Mesendoderm (in vitro differentiated cells): Measurements from ENCODE around the gene YJEFN3.

Experiments
- DNase-seq: peaks from one replicate; pipeline ENCODE4 v3.0.0; 2013
- H2AK5ac ChIP-seq: 2 replicates; pipeline ENCODE4 v1.6.1; 2013; ENCODE audit warnings: low read length, inconsistent platforms
- H2BK120ac ChIP-seq: 2 replicates; pipeline ENCODE4 v1.6.1; 2013; ENCODE audit warnings: low read depth, mild to moderate bottlenecking, low read length, moderate library complexity, mixed read lengths
- H2BK15ac ChIP-seq: replicated peaks from 2 replicates; pipeline ENCODE4 v1.6.1; 2013; ENCODE audit warnings: low read depth, mild to moderate bottlenecking, moderate library complexity
- H2BK5ac ChIP-seq: 2 replicates; pipeline ENCODE4 v1.6.1; 2013; ENCODE audit warnings: low read length, inconsistent platforms
- H3K18ac ChIP-seq: 2 replicates; pipeline ENCODE4 v1.6.1; 2013; ENCODE audit warnings: mild to moderate bottlenecking, low read length, mixed read lengths
- H3K23ac ChIP-seq: one replicate; pipeline ENCODE4 v1.6.1; 2013; ENCODE audit warnings: low read length
- H3K27ac ChIP-seq: 2 replicates; pipeline ENCODE4 v1.5.1; 2013; ENCODE audit warnings: low read depth, mild to moderate bottlenecking, inconsistent platforms, low read length, moderate library complexity
- H3K27me3 ChIP-seq: 2 replicates; pipeline ENCODE4 v1.6.1; 2013; ENCODE audit warnings: low read length, control low read depth, mild to moderate bottlenecking, inconsistent platforms; ENCODE audit not compliant: insufficient read depth, poor library complexity
- H3K36me3 ChIP-seq: 2 replicates; pipeline ENCODE4 v1.6.1; 2013; ENCODE audit warnings: low read length, inconsistent platforms; ENCODE audit not compliant: control insufficient read depth, insufficient read depth
- H3K4ac ChIP-seq: one replicate; pipeline ENCODE4 v1.6.1; 2013; ENCODE audit warnings: low read depth, mild to moderate bottlenecking, low read length, moderate library complexity
- H3K4me1 ChIP-seq: 2 replicates; pipeline ENCODE4 v1.6.1; 2013; ENCODE audit warnings: low read depth, low read length, inconsistent platforms; ENCODE audit not compliant: control insufficient read depth
- H3K4me2 ChIP-seq: 2 replicates; pipeline ENCODE4 v1.6.1; 2013; ENCODE audit warnings: low read length
- H3K4me3 ChIP-seq: 2 replicates; pipeline ENCODE4 v1.5.1; 2013; ENCODE audit warnings: mild to moderate bottlenecking, low read length
- H3K56ac ChIP-seq: one replicate; pipeline ENCODE4 v1.6.1; 2013; ENCODE audit warnings: low read length
- H3K79me1 ChIP-seq: 2 replicates; pipeline ENCODE4 v1.6.1; 2013; ENCODE audit warnings: low read length, inconsistent platforms
- H3K79me2 ChIP-seq: 2 replicates; pipeline ENCODE4 v1.6.1; 2013; ENCODE audit warnings: mild to moderate bottlenecking, low read length; ENCODE audit not compliant: control insufficient read depth, insufficient read depth
- H3K9ac ChIP-seq: 2 replicates; pipeline ENCODE4 v1.6.1; 2013; ENCODE audit warnings: low read length, inconsistent platforms
- H4K5ac ChIP-seq: one replicate; pipeline ENCODE4 v1.6.1; 2013; ENCODE audit warnings: low read length
- H4K8ac ChIP-seq: one replicate; pipeline ENCODE4 v1.6.1; 2013; ENCODE audit warnings: low read depth, mild to moderate bottlenecking, control low read depth, low read length, moderate library complexity
- WGBS: extraction: QIAGEN DNeasy Blood & Tissue Kit; methylation state at CpG from one replicate; pipeline ENCODE4 v1.1.7; 2013; ENCODE audit warnings: low lambda C conversion rate, missing lambda C conversion rate; ENCODE audit not compliant: insufficient coverage; ENCODE audit errors: extremely low coverage; 5-methylcytosine and 5-hydroxymethylcytosine counted together

The YJEFN3 gene

GRCh38 chr19:19486343-19487076 is 42.2 kb upstream of the YJEFN3 start:
- H3K27me3 ChIP-seq = no peaks in the 10 kb centered on the region
- peaks cover 2% of the 10 kb centered on the region for H3K36me3 ChIP-seq
- no CpG with 5 or more reads among the region's 15 CpGs for WGBS
- H4K5ac ChIP-seq = no peak overlapping the region
- no peak overlapping the region for H2BK5ac ChIP-seq
- H3K23ac ChIP-seq = no peak overlapping the region
- H3K9ac ChIP-seq = no peak overlapping the region
- peaks cover 35% of the 10 kb centered on the region for H3K79me1 ChIP-seq
- DNase-seq = no peak
- peak overlapping the region; percentile 25 for H3K56ac ChIP-seq
- no peak overlapping the region for H3K4me2 ChIP-seq
- no peak overlapping the region for H2BK120ac ChIP-seq
- no peak overlapping the region for H2BK15ac ChIP-seq
- no peak overlapping the region for H4K8ac ChIP-seq
- H3K4me3 ChIP-seq = no peak overlapping the region
- peaks cover 17% of the 10 kb centered on the region for H3K4me1 ChIP-seq
- H3K18ac ChIP-seq = no peak overlapping the region
- H2AK5ac ChIP-seq = no peak overlapping the region
- peaks cover 55% of the 10 kb centered on the region for H3K79me2 ChIP-seq
- H3K27ac ChIP-seq = no peak overlapping the region
- no peak overlapping the region for H3K4ac ChIP-seq

- DNase-seq = no peak
- Histone ChIP-seq H3K4me2 (no peak overlapping the region), H4K5ac (no peak overlapping the region), H3K27me3 (no peaks in the 10 kb centered on the region), H3K4ac (no peak overlapping the region), H3K18ac (no peak overlapping the region), H3K9ac (no peak overlapping the region), H3K27ac (no peak overlapping the region), H4K8ac (no peak overlapping the region), H2AK5ac (no peak overlapping the region), H3K79me2 (peaks cover 58% of the 10 kb centered on the region), H3K4me1 (peaks cover 17% of the 10 kb centered on the region), H2BK120ac (no peak overlapping the region), H3K4me3 (no peak overlapping the region), H3K56ac (no peak overlapping the region), H2BK15ac (no peak overlapping the region), H2BK5ac (no peak overlapping the region), H3K36me3 (peaks cover 2% of the 10 kb centered on the region), H3K79me1 (peaks cover 39% of the 10 kb centered on the region), H3K23ac (peak overlapping the region; percentile 6)
- no CpG with 5 or more reads among the region's 9 CpGs for WGBS
Observed at GRCh38 chr19:19487077-19487949, 41.4 kb upstream of the YJEFN3 start.

GRCh38 chr19:19487950-19488874 is 40.5 kb upstream of the YJEFN3 start:
- Histone ChIP-seq H3K79me2 (peaks cover 55% of the 10 kb centered on the region), H4K5ac (no peak overlapping the region), H3K56ac (no peak overlapping the region), H2AK5ac (no peak overlapping the region), H3K4me2 (no peak overlapping the region), H3K4ac (no peak overlapping the region), H3K79me1 (peaks cover 38% of the 10 kb centered on the region), H3K9ac (no peak overlapping the region), H3K18ac (no peak overlapping the region), H3K4me3 (no peak overlapping the region), H2BK5ac (no peak overlapping the region), H3K23ac (no peak overlapping the region), H3K36me3 (no peaks in the 10 kb centered on the region), H3K4me1 (peaks cover 17% of the 10 kb centered on the region), H2BK120ac (no peak overlapping the region), H3K27me3 (no peaks in the 10 kb centered on the region), H4K8ac (no peak overlapping the region), H2BK15ac (no peak overlapping the region), H3K27ac (peak overlapping the region; percentile 22)
- peak; percentile 63 for DNase-seq
- no CpG with 5 or more reads among the region's 20 CpGs for WGBS

- H3K4me2 ChIP-seq = no peak overlapping the region
- H3K4me3 ChIP-seq = no peak overlapping the region
- peak overlapping the region; percentile 11 for H3K23ac ChIP-seq
- H3K9ac ChIP-seq = peak overlapping the region; percentile 47
- no peak overlapping the region for H2BK120ac ChIP-seq
- no peaks in the 10 kb centered on the region for H3K27me3 ChIP-seq
- H2AK5ac ChIP-seq = peak overlapping the region; percentile 27
- H3K36me3 ChIP-seq = no peaks in the 10 kb centered on the region
- no peak overlapping the region for H3K18ac ChIP-seq
- no peak overlapping the region for H2BK5ac ChIP-seq
- H4K8ac ChIP-seq = no peak overlapping the region
- WGBS = no CpG with 5 or more reads among the region's 14 CpGs
- peak overlapping the region; percentile 66 for H3K27ac ChIP-seq
- no peak overlapping the region for H2BK15ac ChIP-seq
- DNase-seq = peak; percentile 100
- peaks cover 52% of the 10 kb centered on the region for H3K79me2 ChIP-seq
- peak overlapping the region; percentile 80 for H3K56ac ChIP-seq
- peaks cover 17% of the 10 kb centered on the region for H3K4me1 ChIP-seq
- peaks cover 37% of the 10 kb centered on the region for H3K79me1 ChIP-seq
- no peak overlapping the region for H3K4ac ChIP-seq
- no peak overlapping the region for H4K5ac ChIP-seq
Observed at GRCh38 chr19:19488875-19489690, 39.6 kb upstream of the YJEFN3 start.

GRCh38 chr19:19489804-19490204 is 38.9 kb upstream of the YJEFN3 start:
- no peak overlapping the region for H3K23ac ChIP-seq
- no peak overlapping the region for H2BK120ac ChIP-seq
- H3K4me1 ChIP-seq = peaks cover 17% of the 10 kb centered on the region
- no peak overlapping the region for H3K4me3 ChIP-seq
- H3K27ac ChIP-seq = peak overlapping the region; percentile 22
- no peak for DNase-seq
- H2AK5ac ChIP-seq = peak overlapping the region; percentile 27
- H3K9ac ChIP-seq = peak overlapping the region; percentile 49
- H2BK15ac ChIP-seq = no peak overlapping the region
- H3K79me2 ChIP-seq = peaks cover 54% of the 10 kb centered on the region
- peak overlapping the region; percentile 80 for H3K56ac ChIP-seq
- peaks cover 43% of the 10 kb centered on the region for H3K79me1 ChIP-seq
- H3K4ac ChIP-seq = no peak overlapping the region
- no peaks in the 10 kb centered on the region for H3K27me3 ChIP-seq
- WGBS = no CpG with 5 or more reads among the region's 9 CpGs
- H3K36me3 ChIP-seq = peaks cover 3% of the 10 kb centered on the region
- H4K5ac ChIP-seq = no peak overlapping the region
- H2BK5ac ChIP-seq = peak overlapping the region; percentile 8
- H3K4me2 ChIP-seq = no peak overlapping the region
- H3K18ac ChIP-seq = no peak overlapping the region
- H4K8ac ChIP-seq = no peak overlapping the region
